ENCODE results near the gene CYBA. TPM values are rescaled to one million over a fixed set of nuclear protein-coding genes. Genes with fewer than 3 reads are reported as not detected.
"Not testable (repeated sequence)": the region's sequence is repeated elsewhere in the genome, so short reads cannot be mapped to it uniquely, and the experiment has no call there.

The CYBA gene
- total RNA-seq, 2 donors from 2014 or later: 126 to 177 TPM

- H3K36me3 ChIP-seq (replicated peaks in 1 of 2; ENCODE audit: insufficient read depth in 1 of 2, low read depth in 2 of 2): peaks cover 0 to 8% of the 10 kb centered on the region in 2 donors
- 90 to 92% methylated on average over 10 of the region's 10 CpGs for WGBS, 2 donors
- H3K4me1 ChIP-seq: peaks cover 50% of the 10 kb centered on the region
- intact Hi-C loops (cut with DNase I): loop anchor here (10.0 kb wide), 1 partner anchor 72 kb away; the partner anchor contains the start of gene SNAI3
- no peak overlapping the region for H3K4me3 ChIP-seq
- no peak overlapping the region for H3K27ac ChIP-seq
- no peaks in the 10 kb centered on the region for H3K9me3 ChIP-seq
- ATAC-seq (no peak), DNase-seq (no peak)
- H3K27me3 ChIP-seq: no peaks in the 10 kb centered on the region
- TF ChIP-seq CTCF (IDR thresholded peaks at IDR 0.05) (no peak), POLR2A (IDR thresholded peaks at IDR 0.05) (no peak)
Measured at GRCh38 chr16:88613293-88613692, 37.6 kb downstream of the CYBA start.

- Histone ChIP-seq H3K9me3 (no peaks in the 10 kb centered on the region), H3K4me3 (no peak overlapping the region), H3K4me1 (peaks cover 28% of the 10 kb centered on the region), H3K36me3 (replicated peaks in 1 of 2; ENCODE audit: insufficient read depth in 1 of 2, low read depth in 2 of 2) (peaks cover 0 to 12% of the 10 kb centered on the region in 2 donors), H3K27ac (no peak overlapping the region), H3K27me3 (no peaks in the 10 kb centered on the region)
- TF ChIP-seq CTCF (IDR thresholded peaks at IDR 0.05) (peak in 2 of 7 experiments; percentile 42), POLR2A (IDR thresholded peaks at IDR 0.05) (no peak)
- intact Hi-C loops (cut with DNase I): loop anchor here (10.0 kb wide), 1 partner anchor 74 kb away; the partner anchor contains the start of gene SNAI3
- 86 to 89% methylated on average over 48 of the region's 49 CpGs for whole genome bisulfite sequencing, 2 donors
- no peak for ATAC-seq
- peak in 2 of 4 donors; percentile 42 to 48 for DNase-seq
Measured at GRCh38 chr16:88610909-88611812, 39.7 kb downstream of the CYBA start.

GRCh38 chr16:88610080-88610479, 40.8 kb downstream of the CYBA start:
- WGBS, 2 donors: 80 to 91% methylated on average over 1 to 6 of the region's 6 CpGs
- H3K27ac ChIP-seq: no peak overlapping the region
- no peak overlapping the region for H3K4me3 ChIP-seq
- intact Hi-C loops (cut with DNase I): loop anchor here (10.0 kb wide), 1 partner anchor 75 kb away; the partner anchor contains the start of gene SNAI3
- H3K27me3 ChIP-seq: no peaks in the 10 kb centered on the region
- ATAC-seq: no peak
- TF ChIP-seq CTCF (IDR thresholded peaks at IDR 0.05) (no peak), POLR2A (IDR thresholded peaks at IDR 0.05) (no peak)
- H3K36me3 ChIP-seq (replicated peaks in 1 of 2; ENCODE audit: insufficient read depth in 1 of 2, low read depth in 2 of 2): peaks cover 0 to 13% of the 10 kb centered on the region in 2 donors
- no peaks in the 10 kb centered on the region for H3K9me3 ChIP-seq
- peaks cover 18% of the 10 kb centered on the region for H3K4me1 ChIP-seq
- DNase-seq: no peak

GRCh38 chr16:88609426-88609825, 41.4 kb downstream of the CYBA start:
- H3K9me3 ChIP-seq; intact Hi-C loops (cut with DNase I); DNase-seq; H3K4me3 ChIP-seq; H3K27ac ChIP-seq; H3K27me3 ChIP-seq; ATAC-seq: not testable (repeated sequence)
- WGBS, 2 donors: 90 to 97% methylated on average over 8 of the region's 8 CpGs
- H3K4me1 ChIP-seq: peaks cover 12% of the 10 kb centered on the region
- peaks cover 0 to 13% of the 10 kb centered on the region in 2 donors for H3K36me3 ChIP-seq (replicated peaks in 1 of 2; ENCODE audit: insufficient read depth in 1 of 2, low read depth in 2 of 2)

GRCh38 chr16:88608076-88608475, 42.8 kb downstream of the CYBA start:
- WGBS, 2 donors: 81 to 86% methylated on average over 6 of the region's 6 CpGs
- peaks cover 0 to 13% of the 10 kb centered on the region in 2 donors for H3K36me3 ChIP-seq (replicated peaks in 1 of 2; ENCODE audit: insufficient read depth in 1 of 2, low read depth in 2 of 2)
- intact Hi-C loops (cut with DNase I): no loop called here

More at GRCh38 chr16:88608076-88608475, 42.8 kb downstream of the CYBA start:
- Histone ChIP-seq H3K9me3 (no peaks in the 10 kb centered on the region), H3K27me3 (no peaks in the 10 kb centered on the region), H3K27ac (no peak overlapping the region), H3K4me1 (no peaks in the 10 kb centered on the region), H3K4me3 (no peak overlapping the region)
- ATAC-seq (no peak), DNase-seq (no peak)
- TF ChIP-seq CTCF (IDR thresholded peaks at IDR 0.05) (no peak), POLR2A (IDR thresholded peaks at IDR 0.05) (no peak)

All from body of pancreas (tissue), 4 donors.